UCSD-AML1 (cell line): ENCODE results near the gene GNPNAT1.

Source experiments
- DNase-seq: peaks from one replicate; lab custom pipeline; 2025; ENCODE audit not compliant: unreplicated experiment; lab: John Stamatoyannopoulos, UW

Gene GNPNAT1

GRCh38 chr14:52791223-52792096, at the start of gene GNPNAT1:
GNPNAT1 (minus strand) TSS chr14:52791607; CDS start chr14:52784650, 6,957 bp downstream.
- DNase-seq = peak; percentile 91

- no peak for DNase-seq
Observed at GRCh38 chr14:52840877-52841276, 49.5 kb upstream of the GNPNAT1 start.

GRCh38 chr14:52837451-52837850, 46.0 kb upstream of the GNPNAT1 start:
- DNase-seq = no peak

- DNase-seq = no peak
Observed at GRCh38 chr14:52836063-52836462, 44.7 kb upstream of the GNPNAT1 start.

GRCh38 chr14:52835122-52835903, 43.9 kb upstream of the GNPNAT1 start:
- DNase-seq = no peak

- no peak for DNase-seq
Observed at GRCh38 chr14:52834440-52834842, 43.0 kb upstream of the GNPNAT1 start.

GRCh38 chr14:52833891-52834290, 42.5 kb upstream of the GNPNAT1 start:
- no peak for DNase-seq

DNA sequence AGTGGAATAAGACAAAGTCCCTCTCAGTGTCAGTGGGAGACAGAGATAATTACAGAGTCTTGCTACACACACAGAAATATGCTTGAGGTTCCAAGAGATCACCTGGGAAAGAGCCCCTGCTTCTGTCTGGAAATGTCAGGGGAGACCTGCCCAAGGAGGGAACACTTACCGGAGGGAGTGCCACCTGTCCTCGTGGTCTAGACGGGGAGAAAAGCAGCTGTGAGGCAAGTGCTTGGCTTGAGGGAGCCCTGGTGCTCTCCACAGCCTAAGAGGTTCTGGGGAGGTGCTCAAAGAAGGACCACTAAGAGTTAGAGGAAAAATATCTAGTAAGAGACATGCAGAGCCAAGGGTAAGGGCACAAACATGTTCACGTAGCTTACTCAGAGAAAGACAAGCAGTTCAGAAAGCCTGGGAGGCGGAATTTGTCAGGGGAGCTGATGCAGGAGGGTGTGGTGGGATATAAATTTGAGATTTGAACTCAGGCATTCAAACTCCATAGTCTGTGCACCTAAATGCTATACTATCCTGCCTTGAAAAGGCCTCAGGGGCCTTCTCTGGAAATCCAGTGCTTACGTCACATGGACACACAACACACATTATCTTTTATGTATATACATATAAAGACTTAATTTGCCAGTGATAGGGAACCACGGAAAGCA, 38.2 kb upstream of the GNPNAT1 start:
- no peak for DNase-seq

DNA sequence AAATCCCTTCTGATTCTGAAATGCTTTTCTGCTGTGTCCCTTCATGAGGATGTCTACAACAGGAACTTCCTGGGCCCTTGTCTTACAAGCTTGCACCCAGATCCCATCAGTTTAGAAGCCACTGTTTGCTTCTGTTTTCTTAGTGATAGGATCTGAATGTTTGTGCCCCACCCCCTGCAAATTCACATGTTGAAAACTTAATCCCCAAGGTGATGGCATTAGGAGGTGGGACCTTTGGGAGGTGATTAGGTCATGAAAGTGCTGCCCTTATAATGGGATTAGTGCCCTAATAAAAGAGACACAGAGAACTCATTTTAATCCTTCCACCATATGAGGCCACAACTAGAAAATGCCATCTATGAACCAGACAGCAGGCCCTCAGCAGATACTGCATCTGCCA, 36.0 kb upstream of the GNPNAT1 start:
- no peak for DNase-seq

GRCh38 chr14:52825085-52825484, 33.7 kb upstream of the GNPNAT1 start:
- DNase-seq = no peak

DNA sequence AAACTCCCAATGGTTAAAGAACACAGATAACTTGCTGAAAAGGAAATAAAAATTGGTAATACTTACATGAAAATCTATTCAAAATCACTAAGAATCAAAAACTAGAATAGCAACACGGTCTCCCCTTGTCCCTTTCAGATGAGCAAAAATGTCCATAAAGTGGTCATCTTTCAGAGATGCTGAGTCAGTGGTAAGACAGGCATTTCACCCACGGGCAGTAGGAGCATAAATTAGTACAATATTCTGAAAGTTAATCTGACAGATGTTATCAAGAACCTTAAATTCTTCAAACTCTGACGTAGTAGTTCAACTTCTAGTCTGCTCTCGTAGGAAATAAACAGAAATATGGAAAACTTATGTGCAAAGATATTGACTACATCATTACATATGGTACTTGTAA, 33.1 kb upstream of the GNPNAT1 start:
- DNase-seq = no peak

DNA sequence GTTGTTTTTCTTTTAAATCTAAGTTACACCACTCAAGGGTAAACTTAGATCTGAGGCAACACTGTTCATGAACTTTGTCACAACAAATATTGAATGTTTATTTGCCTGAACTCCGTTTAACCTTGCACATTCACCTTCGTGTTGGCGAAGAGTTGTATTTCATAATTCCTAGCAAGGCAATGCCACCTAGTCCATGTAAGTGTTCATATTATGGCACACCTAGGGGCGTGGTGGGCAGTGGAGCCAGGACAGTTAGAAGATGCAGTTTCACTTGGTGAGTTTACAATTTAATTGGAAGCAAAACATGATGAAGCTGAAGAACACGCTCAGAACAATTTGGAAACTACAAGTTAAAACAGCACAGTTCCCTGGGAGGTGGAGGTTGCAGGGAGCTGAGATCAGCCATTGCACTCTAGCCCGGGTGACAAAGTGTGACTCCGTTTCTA, 30.4 kb upstream of the GNPNAT1 start:
- no peak for DNase-seq

DNA sequence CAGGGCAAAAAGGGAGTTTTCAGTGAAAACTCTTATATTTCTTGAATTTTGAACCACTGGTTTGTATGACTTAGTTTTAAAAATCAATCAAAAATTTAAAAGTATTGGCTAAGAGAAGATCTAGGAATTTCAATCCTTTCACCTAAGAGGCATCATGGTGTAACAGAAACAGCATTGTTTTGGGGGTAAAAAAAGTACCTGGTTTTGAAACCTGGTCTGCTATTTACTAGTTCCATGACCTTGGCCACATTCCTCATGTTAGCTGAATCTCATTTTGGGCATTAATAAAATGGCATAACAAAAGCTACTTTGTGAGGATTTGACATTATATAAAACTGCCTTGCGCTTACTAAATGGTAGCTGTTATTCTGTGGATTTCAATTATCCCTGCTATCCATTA, 16.7 kb upstream of the GNPNAT1 start:
- no peak for DNase-seq

DNA sequence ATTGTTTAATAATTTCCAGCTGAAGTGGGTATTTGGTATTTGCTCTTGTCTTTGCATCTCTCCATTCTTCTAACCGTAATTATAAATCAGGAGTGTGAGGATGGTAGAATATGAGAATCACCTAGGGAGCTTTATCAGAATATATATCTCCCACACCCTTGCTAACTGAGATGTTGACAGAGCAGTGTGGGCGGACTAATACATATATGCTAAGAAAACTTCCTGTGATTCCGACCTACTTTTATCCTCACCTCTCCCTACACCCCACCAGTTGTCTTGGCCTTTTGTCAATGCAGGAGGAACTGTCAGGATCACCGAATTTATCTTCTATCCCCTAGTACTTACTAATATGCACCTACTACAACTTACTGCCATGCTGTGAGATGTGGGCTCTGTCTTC, 14.7 kb upstream of the GNPNAT1 start:
- DNase-seq = no peak

DNA sequence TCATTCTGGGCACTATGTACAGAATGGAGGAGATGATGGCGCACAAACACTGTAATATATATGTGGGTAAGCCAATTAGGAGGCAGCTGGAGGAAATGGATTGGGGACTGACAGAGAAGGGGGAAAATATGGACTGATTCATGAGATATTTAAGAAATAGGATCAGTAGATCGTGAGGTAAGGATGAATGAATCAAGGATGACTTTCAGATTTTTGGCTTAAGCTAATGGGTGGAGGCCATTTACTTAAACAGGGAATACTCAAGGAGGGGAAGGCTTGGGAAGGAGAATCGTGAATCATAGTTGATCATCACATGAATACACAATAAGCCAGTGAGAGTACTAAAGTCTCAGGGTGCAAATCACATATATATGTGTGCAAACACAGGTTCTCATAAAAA, 11.2 kb upstream of the GNPNAT1 start:
- no peak for DNase-seq

DNA sequence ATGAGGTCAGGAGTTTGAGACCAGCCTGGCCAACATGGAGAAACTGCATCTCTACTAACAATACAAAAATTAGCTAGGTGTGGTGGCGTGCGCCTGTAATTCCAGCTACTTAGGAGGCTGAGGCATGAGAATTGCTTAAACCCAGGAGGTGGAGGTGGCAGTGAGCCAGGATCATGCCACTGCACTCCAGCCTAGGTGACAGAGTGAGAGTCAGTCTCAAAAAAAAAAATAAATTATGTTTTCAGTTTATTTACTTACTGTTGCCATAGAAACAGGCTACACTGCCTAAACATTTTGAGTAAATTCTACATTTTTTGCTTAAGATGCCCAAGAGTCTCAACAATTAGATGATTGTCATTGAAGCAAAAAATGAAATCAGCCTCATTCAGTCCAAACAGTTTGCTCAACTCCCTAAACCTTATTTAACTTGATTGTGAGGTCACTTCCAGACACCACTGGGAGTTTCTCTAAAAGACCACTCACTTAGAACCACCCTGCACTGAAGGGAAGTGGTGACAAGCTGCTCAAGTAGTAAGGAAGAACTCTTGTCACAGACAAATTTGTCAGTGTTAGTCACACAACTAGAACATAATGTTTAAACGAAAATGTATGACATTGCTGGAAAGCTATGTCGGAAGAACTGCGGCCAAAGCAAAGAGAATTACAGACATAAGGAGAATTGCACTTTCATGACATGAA, 9.8 kb upstream of the GNPNAT1 start:
- DNase-seq = no peak

DNA sequence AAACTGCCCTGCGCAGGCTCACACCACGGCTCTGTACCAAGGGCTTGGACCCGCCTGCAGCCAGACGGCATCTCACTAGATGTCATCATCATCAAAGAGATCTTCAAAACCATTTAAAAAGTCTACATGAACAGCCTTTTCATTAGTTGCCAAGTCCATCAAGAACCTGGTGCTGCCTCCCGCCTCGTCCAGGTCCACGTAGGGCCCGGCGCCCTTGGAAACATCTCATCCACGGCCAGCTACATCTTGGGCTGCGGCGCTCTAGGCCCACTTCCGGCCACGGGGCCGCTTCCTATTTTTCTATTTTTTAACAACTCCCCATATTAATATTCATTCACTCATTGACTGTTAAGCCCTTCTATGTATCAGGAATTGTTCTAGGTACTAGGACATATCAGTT, 7.4 kb upstream of the GNPNAT1 start:
- peak; percentile 12 for DNase-seq

- DNase-seq = no peak
Observed at GRCh38 chr14:52797653-52798052, 6.2 kb upstream of the GNPNAT1 start.

- DNase-seq = no peak
Observed at GRCh38 chr14:52793061-52793460, 1.7 kb upstream of the GNPNAT1 start.

DNA sequence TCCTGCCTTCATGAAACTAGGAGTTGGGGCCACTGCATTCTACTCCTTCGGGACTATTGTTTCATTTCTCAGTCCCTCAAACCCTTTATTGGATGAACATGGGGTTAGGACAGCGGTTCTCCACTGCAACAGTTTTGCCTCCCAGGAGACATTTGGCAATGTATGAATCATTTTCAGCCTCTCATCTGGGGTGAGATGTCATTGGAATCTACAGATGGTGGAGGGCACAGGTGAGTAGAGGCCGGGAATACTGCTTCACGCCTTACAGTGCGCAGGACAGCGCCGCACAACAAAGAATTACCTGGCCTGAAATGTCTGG, 649 bp upstream of the GNPNAT1 start:
- DNase-seq = no peak

DNA sequence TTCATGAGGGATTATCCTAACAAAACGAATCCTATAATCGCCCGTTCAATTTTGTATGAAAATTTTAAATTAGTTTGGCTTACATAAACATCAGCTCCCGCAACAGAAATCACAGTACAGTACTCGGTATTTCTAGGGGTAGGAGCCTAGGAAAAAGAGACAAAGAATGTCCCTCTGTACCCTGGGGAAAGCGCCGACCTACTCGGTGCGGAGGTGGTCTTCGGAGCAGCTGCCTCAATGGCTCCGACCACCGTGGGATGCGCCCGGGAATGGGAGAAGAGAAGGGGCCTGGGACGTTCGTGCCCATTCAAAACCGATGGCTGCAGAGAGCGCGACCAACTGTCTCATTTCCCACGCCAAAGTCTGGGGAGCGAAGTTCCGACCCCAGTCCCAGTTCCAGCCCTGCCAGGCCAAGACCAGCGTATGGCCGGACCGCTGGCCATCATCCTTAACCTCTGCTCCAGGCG, 618 bp downstream of the GNPNAT1 start:
- no peak for DNase-seq
